ENCODE data around the gene LYZL4.

DNA sequence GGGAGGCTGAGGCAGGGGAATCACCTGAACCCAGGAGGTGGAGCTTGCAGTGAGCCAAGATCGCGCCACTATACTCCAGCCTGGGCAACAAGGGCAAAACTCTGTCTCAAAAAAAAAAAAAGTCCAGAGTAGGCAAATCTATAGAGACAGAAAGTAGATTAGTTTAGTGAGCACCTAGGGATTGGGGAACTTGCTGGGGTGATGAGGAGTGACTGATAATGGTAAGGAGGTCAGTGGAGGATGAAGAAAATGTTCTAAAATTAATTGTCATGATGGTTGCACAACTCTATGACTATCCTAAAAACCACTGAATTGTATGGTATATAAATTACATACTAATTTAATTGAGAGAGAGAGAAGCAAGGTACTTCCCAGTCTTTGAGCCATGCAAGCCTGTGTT lies 27.8 kb upstream of the LYZL4 start:
- TF ChIP-seq, protein P1, sequence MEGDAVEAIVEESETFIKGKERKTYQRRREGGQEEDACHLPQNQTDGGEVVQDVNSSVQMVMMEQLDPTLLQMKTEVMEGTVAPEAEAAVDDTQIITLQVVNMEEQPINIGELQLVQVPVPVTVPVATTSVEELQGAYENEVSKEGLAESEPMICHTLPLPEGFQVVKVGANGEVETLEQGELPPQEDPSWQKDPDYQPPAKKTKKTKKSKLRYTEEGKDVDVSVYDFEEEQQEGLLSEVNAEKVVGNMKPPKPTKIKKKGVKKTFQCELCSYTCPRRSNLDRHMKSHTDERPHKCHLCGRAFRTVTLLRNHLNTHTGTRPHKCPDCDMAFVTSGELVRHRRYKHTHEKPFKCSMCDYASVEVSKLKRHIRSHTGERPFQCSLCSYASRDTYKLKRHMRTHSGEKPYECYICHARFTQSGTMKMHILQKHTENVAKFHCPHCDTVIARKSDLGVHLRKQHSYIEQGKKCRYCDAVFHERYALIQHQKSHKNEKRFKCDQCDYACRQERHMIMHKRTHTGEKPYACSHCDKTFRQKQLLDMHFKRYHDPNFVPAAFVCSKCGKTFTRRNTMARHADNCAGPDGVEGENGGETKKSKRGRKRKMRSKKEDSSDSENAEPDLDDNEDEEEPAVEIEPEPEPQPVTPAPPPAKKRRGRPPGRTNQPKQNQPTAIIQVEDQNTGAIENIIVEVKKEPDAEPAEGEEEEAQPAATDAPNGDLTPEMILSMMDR (IDR thresholded peaks at IDR 0.05) = no peak
- TF ChIP-seq POLR2A (IDR thresholded peaks at IDR 0.05) (no peak), POLR2AphosphoS5 (IDR thresholded peaks at IDR 0.05) (no peak)

Data from breast epithelium (tissue), 3 donors.